HG03108 (cell line): ENCODE data around the gene FGD2.

Experiments used
- ATAC-seq: cut with Tn5 transposase; IDR thresholded peaks from one replicate; pipeline ENCODE4 v1.9.1; 2021; ENCODE audit warnings: moderate library complexity; ENCODE audit not compliant: unreplicated experiment

The FGD2 gene

DNA sequence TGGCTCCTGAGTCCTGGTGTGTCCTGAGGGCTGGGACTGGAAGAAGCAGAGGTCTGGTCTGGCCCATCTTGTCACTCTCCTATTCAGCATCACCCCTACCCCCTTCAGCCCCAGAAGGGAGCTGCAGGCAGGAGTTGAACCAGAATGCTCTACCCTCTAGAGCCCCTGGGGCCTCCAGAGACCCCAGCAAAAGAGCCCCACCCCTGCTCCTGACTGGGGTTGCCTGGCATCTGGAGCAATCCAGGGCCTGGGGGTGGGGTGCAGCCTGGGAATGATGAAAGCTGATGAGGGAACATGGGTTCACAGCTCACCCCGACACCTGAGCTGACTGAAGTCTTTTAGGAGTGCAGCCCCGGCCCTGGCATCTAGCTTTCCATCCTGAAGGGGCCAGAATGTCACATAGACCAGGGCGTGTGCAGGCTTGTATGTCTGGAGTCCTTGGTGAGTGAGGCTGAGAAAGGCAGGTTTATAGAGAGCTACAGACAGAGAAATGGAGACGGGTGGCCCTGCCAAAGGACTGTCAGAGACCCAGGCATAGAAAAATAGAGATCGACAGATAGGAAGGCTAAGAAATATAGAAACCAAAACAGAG, 12.2 kb downstream of the FGD2 start:
- ATAC-seq: no peak

DNA sequence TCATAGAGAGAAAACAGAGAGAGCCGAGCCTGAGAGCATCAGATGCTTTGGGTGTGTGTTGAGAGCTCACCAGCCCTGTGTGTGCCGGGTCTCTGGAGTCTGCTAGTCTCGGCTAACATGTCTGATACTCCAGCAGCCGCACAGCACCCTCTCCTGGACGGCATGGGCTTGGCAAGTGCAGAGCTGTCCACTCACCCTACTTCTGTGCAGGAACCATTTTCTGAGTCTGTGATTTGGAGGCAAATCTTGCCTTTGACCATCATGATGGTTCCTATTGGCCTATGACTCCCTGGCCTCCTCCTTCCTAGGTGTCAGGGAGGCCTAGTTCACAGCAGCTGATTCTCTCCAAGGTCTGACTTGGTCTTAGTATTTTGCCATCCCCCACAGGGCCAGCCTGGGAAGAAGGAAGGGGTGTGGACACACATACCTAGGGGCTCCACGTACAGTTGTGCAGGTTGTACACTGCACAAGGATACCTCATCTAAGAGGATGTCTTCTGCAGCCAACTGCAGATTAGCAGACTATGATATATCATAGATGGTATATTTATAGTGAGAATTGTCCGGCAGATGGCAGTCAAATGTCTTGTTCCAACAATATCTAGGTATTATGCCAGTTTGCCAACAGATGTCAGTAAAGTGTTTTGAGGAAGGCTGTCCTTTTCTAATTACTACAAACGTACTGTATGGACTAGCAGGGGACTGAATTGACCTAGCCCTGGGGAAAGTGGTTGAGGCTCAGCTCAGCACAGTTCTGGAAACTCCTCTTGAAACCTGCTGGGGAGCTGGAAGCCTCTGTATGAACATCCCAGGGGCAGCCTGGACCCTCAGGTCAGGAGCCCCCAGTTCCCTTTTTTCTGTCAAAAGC, 13.0 kb downstream of the FGD2 start:
- ATAC-seq: peak; percentile 89

DNA sequence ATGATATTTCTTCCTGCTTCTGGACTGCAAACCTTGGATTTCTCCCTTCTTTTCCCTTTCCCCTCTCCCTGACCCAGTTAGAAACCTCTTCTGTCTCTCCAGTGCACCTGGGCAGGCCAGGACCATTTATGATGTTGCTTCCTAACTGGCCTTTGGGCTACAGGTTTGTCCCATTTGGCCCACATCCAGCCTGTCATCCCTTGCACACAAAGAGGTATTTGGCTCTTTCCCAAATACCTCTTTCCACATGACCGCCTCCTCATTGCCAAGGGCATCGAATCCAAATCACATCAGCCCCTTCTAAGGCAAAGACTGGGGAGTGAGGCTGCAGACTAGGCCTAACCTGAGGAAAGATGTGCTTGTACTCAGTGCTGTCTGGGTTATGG, 13.6 kb downstream of the FGD2 start:
- ATAC-seq: no peak

DNA sequence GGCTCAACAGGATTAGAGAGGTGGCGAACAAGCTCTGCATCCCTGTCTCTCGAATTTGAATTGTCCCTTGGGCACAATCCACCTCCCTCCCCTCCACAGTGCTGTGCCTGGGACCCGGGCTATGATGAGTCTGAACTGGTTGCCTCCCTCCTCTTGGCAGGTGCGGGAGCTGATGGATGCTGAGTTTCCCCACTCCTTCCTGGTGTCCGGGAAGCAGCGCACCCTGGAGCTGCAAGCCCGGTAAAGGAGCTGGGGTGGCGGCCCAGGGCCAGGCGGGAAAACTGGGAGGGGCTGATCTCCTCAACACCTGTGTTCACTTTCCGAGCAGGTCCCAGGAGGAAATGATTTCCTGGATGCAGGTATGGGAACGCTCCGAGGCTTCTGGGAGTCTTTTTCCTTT, 14.9 kb downstream of the FGD2 start:
- no peak for ATAC-seq

DNA sequence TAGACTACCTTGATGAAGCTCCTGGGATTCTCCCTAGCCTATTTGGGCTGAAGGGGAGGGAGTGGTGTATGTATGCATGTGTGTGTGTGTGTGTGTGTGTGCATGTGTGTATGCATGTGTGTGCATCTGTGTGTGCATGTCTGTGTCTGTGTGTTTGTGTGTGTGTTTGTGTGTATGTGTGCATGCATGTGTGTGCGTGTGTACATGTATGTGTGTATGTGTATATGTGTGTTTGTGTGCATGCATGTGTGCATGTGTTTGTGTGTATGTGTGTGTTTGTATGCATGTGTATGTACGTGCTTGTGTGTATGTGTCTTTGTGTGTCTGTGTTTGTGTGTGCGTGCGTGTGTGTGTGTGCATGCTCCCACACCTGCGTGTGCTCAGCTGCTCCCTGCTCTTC, 15.4 kb downstream of the FGD2 start:
- ATAC-seq: no peak

DNA sequence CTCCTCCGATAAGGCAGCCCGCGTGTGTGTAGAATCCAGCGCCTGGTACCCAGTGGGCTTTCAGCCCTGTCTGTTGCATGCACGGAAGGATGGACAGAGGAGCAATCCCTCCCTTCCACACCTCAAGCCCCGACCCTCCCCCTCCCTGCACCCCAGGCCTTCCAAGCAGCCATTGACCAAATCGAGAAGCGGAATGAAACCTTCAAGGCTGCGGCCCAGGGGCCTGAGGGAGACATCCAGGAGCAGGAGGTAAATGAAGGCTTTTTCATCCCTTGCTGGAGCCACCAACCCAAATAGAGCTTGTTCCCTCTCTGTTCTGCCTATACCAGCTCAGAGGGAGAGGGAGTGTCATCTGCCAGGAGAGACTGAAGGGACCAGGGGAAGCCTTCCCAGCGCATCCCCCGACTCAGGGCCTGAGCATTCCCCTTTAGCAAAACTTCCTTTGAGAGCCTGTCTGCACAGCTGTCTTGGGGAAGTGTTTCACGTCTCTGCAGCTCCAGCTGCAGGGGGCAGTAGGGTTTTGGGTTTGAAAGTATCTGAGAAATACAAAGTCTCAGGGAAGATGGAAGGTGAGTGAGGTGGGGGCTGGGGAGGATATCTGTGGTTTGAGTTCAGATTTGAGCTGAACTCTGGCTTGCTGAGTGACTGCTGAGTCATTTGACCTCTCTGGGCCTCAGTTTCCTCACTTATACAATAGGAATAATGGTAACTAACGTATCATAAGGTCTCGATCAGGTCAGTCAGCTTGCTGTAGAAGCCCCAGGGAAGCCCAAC, 16.1 kb downstream of the FGD2 start:
- ATAC-seq: no peak

DNA sequence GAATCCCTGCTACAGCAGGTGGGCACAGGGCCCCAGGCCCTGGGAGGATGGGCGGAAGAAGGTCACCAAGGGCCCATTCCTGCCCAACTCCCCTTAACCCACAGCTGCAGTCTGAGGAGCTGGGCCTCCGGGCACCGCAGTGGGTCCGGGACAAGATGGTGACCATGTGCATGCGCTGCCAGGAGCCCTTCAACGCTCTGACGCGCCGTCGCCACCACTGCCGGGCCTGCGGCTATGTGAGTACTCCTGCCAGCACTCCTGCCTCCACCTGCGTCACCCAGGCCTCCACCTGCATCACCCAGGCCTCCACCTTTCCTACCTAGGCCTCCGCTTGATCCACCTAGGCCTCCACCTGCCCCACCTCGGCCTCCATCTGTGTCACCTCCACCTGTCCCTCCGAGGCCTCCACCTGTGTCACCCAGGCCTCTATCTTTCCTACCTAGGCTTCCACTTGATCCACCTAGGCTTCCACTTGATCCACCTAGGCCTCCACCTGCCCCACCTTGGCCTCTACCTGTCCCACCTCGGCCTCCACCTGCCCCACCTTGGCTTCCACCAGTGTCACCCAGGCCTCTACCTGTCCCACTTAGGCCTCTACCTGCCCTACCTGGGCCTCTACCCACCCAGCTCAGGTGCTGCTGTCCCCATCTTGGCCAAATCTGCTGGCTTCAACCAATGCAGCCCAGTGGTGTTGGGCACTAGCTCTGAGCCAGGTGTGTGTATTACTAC, 16.8 kb downstream of the FGD2 start:
- ATAC-seq: no peak

DNA sequence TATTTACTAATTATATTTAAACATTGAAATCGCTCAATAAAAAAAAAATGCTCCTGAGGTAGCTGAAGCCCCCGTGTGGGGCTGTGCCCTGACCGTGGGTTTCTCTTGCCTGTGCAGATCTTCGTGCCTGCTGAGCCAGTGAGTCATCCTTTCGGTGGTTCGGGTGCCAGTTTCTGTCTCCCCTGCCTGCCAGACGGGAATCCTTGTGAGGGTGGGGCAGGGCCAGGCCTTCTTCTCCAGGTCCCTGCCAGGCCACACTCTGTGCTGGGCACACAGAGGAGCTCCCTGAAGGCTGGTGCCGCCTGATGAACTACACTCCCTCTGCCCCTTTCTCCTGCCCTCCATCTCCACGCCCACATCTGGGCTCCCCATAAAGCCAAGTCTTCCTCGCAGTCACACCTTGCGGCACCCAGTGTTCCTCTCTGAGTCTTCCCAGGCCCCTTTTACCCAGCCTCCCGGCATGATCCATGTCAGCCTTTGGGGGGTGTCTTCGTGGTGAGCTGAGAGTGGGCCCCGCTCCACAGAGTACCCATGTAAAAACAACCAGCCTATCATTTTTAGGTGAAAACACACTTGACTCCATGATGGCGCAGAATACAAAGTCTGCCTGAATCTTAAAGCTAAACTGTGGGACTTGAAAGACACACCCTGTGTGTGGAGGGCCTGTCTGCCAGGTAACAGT, 19.3 kb downstream of the FGD2 start:
- ATAC-seq: no peak

DNA sequence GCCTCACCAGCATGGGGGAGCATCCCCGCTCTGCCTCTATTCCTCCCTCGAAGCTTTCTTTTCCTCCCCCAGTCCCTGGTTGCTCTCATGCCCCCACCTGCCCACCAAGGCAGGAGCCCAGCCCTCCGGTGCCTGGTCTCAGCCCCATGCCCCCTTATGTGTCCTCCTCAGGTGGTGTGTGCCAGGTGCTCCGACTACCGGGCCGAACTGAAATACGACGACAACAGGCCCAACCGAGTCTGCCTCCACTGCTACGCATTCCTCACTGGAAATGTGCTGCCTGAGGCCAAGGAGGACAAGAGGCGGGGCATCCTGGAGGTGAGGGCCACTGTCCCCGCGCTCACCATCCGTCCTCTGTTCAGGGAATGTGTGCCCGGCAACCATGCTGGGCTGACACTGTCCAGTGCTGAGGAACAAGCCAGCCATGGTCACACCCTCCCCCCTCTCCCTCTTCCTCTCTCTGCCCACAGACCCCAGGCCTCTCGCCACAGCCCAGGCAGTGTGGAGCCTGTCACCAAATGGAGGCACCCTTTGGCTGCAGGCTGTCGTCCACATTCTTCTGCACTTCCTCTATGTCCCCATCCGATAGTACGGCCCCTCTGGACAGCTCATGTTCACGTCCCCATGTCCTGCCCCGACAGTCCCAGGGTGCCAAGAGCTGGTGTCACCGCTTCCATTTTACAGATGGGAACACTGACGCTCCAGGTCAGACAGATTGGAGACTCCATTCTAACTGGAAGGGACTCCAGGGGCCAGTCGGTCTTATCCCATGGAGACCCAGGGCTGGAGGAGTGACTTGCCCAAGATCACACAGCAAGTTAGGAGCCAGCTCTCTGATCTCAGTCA, 20.4 kb downstream of the FGD2 start:
- ATAC-seq: no peak

DNA sequence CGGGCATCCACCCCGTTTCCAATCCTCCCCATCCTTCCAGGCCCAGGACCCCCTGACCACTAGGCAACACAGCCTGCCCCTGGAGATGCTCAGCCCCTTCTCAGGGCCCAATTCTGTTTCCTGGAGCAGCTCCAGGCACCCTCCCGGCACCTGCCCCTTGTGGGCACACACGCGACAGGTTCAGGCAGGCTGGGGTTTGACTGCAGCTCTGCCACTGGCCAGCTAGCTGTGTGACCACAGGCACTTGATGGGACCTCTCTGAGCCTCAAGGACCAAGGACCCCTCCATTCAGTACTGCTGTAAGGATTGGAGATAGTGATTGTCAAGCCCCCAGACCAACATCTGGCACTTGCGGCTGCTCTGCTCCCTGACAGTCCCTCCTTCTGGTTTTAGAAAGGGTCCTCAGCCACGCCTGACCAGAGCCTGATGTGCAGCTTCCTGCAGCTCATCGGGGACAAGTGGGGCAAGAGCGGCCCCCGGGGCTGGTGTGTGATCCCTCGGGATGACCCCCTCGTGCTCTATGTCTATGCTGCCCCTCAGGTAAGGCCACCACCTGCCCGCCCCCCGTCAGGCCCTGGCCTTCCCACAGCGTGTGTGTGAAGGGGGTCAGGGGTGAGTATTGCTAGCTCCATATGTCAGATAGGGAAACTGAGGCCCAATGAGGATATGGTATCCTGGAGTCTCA, 21.7 kb downstream of the FGD2 start:
- no peak for ATAC-seq

DNA sequence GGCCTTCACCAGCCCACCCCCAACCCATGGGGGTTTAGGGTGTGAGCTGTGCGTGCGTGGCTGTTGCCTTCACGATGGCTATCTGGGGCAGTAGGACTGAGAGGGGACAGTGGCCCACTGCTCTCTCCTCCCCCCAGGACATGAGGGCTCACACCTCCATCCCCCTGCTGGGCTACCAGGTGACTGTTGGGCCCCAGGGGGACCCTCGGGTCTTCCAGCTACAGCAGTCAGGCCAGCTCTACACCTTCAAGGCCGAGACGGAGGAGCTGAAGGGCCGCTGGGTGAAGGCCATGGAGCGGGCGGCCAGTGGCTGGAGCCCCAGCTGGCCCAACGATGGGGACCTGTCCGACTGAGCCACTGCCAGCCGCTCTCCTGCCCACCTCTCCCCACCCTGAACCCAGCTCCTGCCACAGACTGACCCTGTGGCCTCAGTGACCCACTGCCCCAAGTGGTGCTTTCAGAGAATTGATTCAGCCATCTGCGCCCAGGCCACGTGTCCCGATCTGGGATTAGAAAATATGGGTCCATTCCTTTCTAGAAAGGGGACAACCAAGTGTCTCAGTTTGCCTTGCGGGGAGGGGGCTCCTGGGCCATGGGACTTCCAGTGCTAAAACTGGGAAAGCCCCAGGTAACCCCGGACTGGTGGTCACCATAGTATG, 22.5 kb downstream of the FGD2 start:
- no peak for ATAC-seq

DNA sequence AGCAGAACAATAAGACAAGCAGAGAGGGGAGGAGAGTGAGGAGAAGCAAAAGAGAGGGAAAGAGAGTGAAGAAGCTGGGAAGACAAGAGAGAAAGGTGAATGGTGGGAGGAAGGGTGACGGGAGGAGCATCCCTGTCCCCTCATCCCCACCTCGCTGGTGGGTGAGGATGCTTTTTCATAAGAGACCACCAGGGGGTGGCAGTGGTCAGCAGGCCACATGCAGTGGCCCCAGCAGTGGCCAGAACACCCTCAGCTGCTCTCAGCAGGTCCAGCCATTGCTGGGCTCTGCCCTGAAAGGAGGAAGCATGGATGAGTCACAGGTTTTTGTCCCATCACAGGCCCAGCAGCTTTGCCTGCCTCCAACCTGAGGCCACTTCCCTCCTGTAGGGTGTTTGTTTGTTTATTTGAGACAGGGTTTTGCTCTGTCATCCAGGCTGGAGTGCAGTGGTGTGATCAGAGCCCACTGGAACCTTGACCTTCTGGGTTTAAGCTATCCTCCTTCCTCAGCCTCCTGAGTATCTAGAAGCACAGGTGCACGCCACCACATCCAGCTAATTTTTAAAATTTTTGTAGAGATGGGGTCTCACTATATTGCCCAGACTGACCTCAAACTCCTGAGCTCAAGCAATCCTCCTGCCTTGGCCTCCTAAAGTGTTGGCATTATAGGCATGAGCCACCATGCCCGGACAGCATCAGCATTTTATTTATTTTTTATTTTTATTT, 24.0 kb downstream of the FGD2 start:
- ATAC-seq: no peak

DNA sequence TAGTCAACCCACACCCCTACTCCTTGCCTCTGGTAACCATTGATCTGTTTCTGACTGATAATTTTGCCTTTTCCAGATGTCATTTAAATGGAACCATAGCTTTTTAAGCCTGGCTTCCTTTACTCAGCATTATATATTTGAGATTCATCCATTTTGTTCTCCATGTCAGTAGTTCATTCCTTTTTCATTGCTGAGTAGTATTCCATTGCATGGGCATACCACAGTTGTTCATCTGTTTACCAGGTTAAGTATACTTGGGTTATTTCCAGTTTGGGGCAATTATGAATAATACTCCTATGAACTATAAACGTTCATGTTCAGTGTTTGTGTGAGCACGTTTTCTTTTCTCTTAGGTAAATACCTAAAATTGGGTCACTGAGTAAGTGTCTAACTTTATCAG, 25.1 kb downstream of the FGD2 start:
- no peak for ATAC-seq

DNA sequence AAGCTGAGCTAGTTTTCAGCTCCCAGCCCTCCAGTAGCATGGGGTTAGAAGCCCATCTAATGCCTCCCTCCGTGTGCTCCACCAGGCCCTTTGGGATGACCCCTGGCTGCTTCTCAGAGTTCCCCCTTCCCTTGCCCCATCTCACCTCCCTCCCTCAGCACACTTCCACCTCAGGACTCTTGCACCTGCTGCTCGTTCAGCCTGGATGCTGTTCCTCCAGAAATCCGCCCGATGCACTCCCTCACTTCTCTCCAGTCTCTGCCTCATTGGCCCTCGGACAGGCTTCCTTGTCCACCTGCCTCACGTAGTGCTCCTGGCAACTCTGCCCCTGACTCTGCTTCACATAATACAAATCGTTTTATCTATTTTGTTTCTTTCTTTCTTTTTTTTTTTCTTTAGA, 26.8 kb downstream of the FGD2 start:
- ATAC-seq: no peak

DNA sequence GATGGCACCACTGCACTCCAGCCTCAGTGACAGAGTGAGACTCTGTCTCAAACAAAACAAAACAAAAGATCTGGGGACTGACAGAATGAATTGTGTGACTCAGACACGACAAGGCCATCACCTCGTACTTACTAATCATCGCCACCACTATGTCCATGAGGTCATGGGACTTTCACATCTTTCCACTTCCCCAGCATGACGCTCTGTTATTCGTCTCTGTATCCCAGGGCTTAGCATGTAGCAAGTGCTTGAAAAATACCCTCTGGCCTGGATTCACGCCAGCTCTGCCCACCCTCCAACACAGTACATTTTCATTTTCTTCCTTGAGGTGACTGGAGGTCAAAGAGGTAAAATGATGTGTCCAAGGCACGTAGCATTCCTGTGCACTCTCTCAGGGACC, 27.8 kb downstream of the FGD2 start:
- no peak for ATAC-seq

DNA sequence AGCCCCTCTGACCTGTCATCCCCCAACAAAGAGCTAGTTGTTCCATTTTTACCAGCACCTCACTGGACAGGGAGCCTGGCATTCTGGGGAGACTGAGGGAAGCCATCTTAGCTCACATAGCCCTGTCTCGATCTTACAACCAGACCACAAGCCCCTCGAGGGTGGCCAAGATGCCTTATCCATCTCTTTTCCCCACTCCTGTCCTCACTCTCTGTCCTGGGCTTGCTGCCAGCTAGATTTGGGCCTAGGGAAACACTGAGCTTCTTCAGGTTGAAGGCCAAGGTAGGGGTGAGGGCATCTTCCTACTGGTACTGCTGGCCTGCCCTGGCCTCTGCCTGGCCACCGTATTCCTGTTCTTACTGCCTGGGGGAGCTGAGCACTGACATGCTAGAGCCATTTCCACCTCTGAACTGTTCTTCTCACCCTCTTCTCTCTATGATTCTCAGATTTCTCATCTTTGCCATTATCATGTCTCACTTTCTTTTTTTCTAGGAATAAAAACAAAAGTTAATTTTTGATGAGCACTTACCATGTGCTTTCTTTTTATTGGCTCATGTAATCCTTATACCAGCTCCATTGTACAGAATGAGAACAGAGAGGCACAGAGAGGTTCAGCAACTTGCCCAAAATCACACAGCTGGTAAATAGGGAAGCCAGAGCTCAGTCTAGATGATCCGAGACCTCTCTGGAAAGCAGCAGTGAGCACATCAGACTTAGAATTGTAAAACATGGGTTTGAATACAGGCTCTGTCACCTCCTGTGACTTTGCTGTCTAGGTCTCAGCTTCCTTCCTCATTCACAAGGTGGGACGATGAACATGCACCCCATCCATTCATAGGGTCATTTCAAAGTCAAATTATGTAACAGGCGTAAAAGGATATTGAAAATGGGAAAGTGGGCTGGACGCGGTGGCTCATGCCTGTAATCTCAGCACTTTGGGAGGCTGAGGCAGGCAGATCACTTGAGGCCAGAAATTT, 28.7 kb downstream of the FGD2 start:
- ATAC-seq: no peak

DNA sequence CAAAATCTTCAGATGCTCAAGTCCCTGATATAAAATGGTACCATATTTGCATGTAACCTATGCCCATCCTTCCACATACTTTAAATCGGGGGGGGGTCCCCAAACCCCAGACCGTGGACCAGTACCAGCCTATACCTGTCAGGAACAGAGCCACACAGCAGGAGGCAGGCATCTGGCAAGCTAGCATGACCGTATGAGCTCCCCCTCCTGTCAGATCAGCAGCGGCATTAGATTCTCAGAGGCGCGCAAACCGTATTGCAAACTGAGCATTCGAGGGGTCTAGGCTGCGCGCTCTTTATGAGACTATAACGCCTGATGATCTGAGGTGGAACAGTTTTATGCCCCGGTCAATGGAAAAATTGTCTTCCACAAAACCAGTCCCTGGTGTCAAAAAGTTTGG, 30.7 kb downstream of the FGD2 start:
- ATAC-seq: no peak
